ENCODE results near the gene CEP78. TPM values are rescaled to one million over a fixed set of nuclear protein-coding genes. Genes with fewer than 3 reads are reported as not detected.

The CEP78 gene
- 17.5 to 20.6 TPM (median 20.2 TPM) in 5 replicates for total RNA-seq (2022; extraction: Qiagen RNA extraction)

GRCh38 chr9:78235762-78236550 lies at the start of gene CEP78:
TSS of gene CEP78 (plus strand) at chr9:78236075. CDS start at chr9:78236351, 276 bp downstream.

DNA sequence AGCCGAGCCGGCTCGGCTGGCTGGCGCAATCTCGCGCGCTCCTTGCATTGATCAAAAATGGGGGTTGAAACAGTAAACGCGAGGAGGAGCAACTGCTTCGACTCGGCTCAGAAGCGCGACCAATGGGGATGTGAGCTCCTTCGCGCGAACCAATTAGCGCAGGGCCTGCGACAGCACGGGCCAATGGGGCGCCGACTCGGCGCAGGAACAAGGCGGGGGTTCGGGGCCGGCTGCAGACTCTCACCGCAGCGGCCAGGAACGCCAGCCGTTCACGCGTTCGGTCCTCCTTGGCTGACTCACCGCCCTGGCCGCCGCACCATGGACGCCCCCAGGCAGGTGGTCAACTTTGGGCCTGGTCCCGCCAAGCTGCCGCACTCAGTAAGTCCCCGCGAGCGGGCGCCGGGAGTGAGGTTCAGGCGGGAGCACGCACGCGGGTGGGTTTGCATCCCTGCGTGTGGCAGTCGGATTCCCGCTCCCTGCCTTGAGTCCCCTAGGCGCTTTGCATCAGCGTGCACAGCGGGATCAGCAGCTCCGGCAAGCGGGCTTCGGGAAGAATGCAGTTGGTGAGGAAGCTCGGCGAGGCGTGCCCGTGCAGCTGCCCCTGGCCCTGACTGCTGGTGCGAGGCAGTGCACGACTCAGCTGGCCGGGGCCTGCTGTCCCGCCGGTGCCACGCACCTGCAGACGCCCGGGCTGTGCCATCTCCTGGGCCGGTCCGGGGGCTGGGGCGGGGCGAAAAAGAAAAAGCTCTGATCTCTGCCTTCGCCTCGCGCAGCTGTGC lies 61.2 kb downstream of the CEP78 start, which contains the start of gene PSAT1:
Gene PSAT1, plus strand, starts transcription at position 233 of the 779 bp plus-strand sequence. Its CDS starts 86 bp downstream, at position 319.

Other genes with a start within 250 kb of the CEP78 start
- gene GNAQ, start 204.3 kb upstream of the CEP78 start, total RNA-seq (2022; extraction: Qiagen RNA extraction), result 14.0 to 17.8 TPM (median 16.7 TPM) in 5 replicates
- 168 to 192 TPM (median 177 TPM) in 5 replicates for gene PSAT1, start 61.0 kb downstream of the CEP78 start, total RNA-seq (2022; extraction: Qiagen RNA extraction)

Measured in A549 treated with CORT108297 at 1 μM for 4 hours (cell line).